Activated CD8-positive, alpha-beta memory T cell treated with anti-CD3 and anti-CD28 coated beads for 48 hours (primary cell): ENCODE data around the gene ARHGEF4.
A peak's percentile ranks its signal among the peaks of the same experiment; 100 is the strongest.

Experiments used
- DNase-seq, 3 experiments: peaks; one replicate each; pipeline ENCODE4 v3.0.0-alpha.2; 2020; ENCODE audit warnings: low read depth in 2 of 3, low spot score in 2 of 3

ARHGEF4 gene

DNA sequence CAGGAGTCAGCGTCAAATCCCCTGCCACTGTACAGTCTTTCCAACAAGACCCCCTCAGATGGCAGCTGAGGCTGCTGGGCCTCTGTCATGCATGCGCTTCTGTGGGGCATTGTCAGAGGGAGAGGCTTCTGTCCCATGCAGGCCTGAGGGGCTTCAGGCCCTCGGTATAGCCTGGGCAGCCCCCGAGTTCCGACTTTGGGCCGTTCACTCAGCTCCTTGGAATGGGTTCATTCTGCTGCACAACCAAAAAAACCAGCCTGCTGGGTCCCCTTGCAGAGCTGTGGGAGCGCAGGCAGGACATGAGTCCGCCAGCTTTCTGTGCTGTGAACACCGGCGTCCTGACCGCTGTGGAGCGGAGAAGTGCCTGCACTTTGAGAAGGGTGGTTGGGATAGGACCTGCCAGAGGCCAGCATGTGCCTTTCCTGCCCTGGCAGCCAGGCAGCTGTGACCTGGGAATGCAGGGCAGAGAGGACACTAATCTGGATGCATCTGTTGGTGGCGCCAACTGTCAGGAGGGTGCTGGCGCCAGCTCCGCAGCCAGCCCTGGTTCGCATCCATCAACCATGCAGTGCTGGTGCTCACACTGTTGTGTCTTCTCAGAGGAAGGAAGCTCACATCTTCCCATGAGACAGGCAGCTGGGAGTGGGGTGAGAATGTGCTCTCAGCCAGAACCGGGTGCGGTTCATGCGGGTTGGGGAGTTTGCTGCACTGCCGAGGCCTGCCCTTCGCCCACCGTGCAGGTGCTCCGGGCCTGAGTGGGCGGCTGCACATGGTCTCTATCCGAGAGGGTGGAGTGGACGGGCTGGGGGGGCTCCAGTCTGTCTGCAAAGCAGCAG is 14.3 kb downstream of the ARHGEF4 start:
- no peak for DNase-seq

DNA sequence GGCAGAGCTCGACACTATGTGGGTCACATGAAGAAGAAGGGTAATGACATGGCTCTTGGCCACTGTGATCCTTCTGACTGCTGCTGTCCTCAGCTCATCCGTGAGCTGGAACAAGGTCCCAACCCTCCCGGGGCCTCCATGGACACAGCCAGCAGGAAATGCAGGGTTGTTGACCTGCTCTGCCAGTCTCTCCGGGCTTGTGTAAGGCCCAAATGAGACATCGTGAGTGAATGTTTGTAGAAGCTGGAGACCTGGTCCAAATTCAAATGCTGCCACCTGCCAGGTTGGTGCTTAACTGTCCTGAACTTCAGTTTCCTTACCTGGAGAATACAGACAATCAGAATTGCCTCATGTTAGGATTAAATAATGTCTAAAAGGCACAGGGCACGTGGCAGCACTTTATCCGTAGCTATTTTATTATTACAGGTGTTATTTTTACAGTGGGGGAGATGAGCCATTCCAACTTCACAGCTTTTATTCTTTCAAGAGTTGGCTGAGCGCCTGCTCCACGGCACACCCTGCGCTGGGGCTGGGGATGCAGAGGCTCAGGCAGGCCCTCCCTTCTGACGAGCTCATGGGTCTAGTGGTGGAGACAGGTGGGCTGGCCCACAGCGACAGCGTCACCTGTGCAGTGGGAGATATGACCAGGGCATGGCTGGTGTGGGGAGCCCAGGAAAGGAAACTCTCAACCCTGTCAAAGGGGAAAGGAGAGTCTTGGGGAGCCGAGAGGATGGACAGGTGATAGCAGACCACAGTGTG is 15.1 kb downstream of the ARHGEF4 start:
- DNase-seq: no peak

DNA sequence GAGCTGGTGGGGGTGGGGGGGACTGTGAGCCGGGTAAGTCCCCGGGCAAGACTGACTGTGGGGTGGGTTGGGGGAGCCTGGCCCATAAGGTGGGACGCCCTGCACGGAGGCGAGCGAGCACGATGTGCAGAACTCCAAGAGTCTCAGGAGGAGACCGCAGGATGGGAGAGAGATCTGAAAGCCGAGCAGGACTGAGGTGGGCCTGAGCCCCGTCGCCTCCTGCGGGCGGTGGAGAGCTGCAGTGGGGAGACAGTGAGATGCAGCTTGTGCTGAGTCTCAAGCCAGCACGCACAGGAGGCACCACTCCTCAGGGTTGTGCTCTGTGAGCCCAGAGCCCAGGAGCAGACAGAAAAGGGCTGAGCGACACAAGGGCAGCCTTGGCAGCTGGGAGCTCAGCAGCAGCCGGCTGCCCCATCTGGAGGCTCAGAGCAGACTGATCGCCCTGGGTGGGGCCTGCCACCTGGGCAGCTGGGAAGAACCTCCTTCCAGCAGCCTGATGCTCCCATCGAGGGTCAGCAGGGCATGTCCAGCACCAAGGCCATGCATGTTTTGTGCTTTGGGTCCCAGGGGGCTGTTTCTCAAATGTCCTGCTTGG is 15.9 kb downstream of the ARHGEF4 start:
- no peak for DNase-seq

DNA sequence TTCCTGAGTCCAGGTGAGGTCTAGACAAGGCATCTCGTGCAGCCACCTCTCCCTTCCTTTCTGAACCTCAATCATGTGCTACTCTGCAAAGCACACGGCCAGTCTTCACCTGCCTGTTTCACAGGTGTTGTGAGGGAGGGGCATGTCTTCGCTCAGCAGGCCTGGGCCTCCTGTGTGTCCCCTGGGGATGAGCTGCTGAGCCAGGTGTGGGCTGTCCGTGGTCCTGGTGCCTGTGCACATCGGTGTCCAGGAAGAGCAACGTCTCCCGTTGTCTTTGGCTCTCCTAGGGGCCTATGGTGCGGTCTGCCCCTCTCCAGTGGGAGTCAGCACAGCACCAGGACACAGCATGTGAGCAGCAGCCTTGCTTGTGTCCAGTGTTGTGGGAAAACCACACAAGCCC is 16.7 kb downstream of the ARHGEF4 start:
- DNase-seq: no peak

DNA sequence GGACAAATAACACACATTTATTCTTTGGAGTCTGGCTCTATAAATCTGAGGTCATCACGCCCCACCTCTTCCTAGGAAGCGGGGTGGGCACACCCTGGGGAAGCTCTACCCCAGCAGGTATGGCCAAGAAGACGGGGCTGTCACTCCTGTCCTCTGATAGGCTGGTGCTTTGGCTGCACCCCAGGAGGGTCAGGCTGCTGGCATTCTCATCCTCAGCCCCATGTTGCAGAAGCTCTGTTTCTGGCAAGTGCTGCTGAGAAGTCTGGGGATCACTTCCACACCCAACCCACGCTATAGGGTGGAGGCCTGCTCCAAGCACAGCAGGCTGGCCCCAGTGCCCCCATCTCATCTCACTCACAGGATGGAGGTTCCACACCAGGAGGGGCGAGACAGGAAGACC is 17.6 kb downstream of the ARHGEF4 start:
- DNase-seq: no peak

DNA sequence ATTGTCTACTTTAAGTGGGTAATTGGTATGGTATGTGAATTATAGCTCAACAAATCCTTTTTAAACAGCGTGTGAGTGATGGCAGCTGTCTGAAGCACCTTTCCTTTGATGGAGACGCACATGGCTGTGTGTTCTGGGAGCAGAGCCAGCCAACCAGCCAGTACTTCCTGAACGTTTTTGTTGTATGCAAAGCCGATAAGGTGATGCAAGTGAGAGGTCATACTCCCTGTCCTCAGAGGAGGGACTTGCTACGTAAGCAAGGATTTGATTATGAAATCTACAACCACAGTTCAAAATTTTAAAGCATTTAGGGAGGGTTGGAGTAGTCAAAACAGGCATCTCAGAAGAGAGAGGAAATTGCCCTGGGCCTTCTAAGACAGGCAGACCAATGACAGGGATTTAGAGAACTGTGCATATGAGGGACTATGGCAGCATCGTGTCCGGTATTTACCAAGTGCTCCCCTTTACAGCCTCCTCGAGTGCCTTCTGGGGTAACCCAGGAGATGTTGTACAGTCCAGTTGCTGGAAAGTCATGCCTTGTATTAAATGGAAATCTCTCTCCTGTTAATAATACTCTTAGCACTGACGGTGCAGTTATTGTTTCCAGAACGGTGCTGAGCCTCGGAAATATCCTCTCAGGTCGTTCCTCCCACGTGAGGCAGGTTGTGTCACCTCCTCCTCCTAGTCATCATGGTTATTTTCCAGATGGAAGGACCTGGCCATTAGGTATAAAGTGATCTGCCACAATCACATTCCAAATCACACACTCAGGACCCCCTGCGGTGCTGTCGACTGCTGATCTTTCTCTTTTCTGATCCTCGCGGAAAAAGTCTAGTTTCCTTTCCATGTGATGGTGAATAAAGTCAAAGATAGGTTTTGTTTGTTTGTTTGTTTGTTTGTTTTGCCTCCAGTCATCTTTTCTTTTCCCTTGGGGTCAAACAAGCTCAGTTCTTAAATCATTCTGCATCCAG is 28.4 kb downstream of the ARHGEF4 start:
- no peak for DNase-seq

DNA sequence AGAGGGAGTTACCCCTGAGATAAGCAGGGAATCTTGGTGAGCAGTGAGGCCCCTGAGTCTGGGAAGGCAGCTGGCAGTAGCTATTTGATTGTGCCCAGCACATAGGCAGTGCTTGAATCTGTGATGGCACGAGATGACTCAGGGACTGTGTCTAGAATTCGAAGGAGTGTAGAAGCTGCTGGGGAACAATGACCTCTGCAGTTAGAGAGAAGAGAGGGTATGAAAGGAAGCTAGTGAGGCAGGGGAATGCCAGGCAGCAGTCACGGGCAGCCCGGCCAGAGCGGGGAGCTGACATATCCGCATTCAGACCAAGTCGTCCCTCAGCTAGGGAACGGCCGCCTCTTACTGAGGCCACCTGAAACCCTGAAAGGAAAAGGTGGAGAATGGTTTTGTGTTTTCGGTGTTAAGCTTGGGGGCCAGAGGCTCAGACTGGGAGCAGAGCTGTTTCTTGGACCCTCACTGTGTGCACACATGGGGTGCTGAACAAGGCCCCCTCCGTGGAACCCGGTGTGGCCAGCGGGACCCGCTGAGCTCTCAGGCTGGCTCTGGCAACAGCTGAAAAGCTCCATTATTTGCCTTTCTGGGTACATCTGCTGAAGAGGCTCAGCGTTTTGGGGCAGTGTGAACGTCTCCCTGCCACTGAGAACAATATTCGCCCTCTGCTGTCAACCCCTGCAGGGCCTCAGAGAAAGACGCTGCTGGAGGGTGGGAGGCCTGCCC is 32.9 kb downstream of the ARHGEF4 start:
- DNase-seq: no peak

DNA sequence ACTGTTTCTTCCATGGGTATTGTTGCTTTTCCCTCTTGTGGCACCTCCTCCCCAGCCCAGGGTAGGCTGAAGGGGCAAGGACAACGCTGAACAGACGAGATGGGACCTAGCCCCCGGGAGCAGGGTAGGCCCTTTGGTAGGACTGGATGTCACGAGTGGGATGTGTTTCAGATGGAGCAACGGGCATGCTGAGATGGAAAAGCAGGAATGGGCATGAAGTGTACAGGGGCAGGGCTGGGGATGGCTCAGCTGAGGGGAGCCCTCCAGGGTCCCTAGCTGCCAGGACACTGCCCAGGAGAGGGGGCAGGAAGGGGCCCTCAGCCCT is 33.4 kb downstream of the ARHGEF4 start:
- DNase-seq: no peak

DNA sequence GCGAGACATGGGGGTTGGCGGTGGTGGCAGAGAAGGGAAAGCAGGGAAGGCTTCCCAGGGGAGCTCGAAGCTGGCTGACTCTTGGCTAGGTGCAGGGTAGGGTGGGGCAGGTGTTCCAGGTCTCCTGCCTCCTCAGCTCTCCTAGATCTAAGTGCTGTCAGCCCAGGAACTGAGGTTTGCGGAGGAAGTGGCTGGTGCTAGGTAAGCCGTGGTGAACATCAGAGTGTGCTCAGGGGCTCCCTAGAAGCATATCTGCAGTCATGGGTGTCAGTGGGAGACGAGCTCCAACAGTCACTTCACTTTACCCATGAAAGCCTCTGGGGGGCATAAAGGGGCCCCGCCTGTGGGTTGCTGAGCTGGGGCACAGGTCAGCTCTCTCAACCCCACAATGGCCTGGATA is 34.1 kb downstream of the ARHGEF4 start:
- no peak for DNase-seq

DNA sequence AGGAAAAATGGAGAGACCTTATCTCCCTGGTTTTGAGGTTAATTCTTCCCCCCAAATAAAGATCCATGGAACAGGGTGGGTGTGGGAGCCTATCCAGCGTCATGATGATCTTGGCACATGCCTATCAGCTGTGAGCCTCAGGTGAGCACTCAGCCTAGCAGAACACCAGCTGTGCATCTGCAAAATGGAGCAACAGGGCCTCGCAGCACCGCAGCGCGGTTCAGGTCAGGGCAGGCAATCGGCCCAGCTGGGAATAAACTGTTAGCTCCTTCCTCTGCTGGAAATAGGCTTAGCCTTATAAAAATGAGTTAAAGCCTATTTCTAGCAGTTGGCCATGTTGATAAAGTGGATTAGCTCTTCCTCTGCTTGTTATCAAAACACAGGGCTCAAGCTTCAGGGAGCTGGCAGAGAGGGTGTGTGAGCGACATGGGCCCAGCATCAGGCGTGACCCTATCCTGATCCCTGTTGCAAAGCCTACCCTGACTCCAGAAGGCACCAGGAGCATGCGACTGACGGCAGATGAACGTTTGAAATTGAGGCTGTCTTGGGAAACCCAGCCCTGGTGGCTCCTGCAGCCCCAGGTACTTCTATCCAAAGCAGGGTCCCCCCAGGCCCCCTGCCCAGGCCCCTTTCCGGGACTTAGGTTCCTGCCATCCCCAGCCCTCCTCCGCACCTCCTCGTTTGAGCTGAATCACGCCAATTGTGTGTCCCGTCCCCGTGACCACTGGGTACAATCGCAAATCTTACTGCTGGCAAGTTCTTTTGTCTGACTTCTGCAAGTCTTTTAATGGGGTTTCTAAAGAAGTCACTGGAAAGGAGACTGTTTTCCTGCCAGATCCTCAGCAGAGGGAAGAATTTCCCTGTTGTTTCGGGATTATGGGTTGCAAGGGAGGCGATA is 35.4 kb downstream of the ARHGEF4 start:
- DNase-seq: no peak

DNA sequence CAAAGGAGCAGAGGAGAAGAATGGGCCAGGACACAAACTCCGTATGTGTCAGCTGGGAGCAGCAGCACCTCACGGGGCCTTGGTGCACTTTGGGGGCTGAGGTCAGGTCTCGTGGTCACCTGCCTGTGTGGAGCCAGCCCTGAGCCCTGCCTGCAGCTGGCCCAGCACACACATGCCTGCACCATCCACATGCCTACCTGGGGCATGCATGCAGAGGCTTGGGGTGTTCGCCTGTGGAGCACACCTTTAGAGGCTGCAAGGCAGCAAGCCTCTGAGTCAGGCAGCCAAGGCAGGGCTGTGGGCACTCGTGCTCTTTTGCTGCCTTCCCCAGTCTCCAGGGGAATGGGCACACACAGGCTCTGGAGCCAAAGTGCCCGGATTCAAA is 36.0 kb downstream of the ARHGEF4 start:
- DNase-seq: no peak

DNA sequence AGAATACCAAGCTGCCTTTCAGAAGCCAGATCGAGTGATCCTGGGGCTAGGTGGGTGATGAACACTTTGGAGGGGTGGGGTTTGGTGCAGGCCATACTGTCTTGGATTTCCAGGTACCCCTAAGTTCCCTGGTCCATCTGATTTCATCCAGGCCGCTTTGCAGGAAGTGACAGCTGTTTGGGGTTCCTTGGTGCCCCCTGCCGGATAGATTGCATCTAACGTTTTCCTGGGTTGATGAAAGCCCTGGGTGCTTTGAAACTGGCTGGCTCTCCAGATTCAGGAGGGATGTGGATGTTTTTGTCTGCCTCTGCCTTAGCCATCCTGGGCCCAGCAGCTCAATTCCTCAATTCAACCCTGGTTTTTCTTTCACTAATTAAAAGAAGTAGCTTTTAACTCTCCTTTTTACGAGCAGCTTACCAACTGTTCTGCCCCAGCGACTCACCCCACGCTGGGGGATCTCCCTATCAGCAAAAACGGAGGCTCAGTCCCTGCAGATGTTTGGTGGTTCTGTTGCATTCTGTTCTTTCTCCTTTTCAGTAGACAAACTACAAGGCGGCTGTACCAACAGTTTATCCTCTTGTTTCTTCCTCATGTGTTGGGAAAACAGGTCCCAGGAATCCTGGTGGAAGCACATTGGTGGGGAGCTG is 37.1 kb downstream of the ARHGEF4 start:
- DNase-seq: peak; percentile 20 to 48 (median 29)

DNA sequence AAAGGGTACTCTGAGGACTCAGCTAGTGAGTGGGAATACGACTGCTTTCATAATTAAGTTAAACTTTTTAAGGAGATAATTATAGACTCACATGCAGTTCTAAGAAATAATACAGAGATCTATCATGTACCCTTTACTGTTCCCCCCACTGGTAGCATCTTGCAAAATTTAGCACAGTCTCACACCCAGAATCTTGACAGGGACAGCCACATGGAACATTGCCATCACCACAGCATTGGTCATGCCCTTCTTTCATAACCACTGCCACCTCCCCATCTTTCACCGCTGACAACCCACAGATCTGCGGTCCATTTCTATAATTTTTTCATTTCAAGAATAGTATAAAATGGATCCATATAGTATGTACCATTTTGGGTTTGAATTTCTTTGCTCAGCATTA is 37.8 kb downstream of the ARHGEF4 start:
- DNase-seq: no peak

DNA sequence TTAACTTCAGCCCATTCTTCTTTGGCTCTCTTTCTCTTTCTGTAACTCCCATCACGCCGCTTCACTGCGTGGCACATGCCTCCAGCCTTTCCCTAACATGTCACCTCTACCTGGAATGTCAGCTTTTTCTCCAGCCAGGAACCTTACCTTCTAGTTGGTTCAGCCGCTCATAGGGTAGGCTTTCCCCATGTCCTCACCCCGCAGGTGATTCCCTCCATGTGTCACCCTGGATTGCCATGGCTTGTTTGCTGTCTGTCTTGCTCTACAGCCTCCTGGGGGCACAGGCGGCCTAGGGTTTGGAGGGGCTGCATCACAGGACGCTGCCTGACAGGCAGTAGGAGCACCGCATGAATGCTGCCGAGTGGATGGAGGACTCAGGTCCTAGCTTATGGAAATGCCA is 39.2 kb downstream of the ARHGEF4 start:
- no peak for DNase-seq

DNA sequence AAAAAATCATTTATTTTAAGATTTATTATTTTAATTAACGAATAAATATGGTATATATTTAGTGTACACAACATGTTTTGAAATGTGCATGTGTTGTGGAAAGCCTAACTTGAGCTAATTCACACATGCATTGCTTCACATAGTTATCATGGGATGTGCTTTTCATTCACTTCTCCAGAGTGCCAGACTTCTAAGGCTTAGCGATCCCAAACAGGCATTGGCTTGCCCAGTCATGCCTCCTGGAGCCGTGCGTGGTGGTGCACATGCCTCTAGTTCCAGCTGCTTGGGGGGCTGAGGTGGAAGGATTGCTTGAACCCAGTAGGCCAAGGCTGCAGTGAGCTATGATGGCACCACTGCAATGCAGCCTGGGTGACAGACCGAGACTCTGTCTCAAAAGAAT is 40.5 kb downstream of the ARHGEF4 start:
- DNase-seq: no peak

DNA sequence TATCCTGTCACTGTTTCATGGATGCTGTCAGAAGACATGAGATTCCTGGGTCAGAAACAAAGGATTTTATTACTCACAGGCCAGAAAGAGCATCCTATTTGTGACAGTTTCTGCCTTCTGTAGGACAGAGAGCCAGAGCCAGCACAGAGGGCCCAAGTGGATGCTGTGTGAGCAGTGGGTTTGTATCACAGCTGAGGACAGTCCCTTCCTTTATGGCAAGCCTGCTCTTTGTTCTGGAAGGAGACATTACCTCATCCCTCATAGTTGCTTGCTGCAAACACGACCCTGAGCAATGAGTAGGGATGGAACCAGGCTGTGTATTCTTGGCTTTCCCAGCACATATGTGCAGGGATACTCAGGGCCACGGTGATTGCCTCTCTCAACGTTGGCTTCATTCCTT is 41.6 kb downstream of the ARHGEF4 start:
- DNase-seq: no peak

DNA sequence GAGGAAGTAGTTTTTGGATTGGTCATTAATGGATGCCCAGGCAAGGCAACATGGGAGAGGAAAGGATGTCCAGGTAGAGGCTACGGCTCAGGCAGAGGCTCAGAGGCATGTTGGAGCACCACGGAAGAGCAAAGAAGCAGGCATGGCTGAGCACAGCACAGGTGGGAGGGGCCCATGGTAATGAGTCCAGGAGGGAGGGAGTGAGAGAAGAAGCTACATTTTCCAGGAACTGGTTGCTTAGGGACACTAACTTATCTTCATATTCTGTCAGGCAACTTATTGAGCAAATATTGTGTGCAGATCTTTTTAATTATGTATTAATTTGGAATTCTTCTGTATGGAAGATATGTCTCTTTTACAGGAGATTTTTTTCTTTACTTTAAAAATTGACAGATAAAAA is 42.2 kb downstream of the ARHGEF4 start:
- DNase-seq: no peak

DNA sequence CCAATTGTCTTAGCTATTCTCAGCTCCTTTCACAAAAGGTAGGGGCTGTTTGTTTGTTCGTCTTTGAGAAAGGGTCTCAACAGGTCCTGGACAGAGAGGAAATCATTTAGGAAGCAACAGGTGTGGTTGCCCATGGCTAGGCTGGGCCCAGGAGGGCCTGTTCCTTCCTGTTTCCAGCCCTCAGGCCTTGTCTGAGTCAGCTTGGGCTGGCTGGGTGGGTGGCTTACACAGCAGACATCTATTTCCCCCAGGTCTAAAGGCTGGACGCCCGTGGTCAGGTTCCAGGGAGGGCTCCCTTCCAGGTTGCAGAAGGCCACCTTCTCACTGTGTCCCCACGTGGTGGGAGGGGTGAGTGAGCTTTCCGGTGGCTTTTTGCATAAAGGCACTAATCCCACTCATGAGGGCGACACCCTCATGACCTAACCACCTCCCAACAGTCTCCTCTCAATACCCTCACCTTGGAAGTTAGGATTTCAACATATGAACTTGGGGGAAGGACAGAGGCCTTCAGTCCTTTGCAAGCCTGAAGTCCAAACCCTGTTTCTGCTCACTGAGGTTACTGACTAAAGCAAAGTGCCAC is 45.5 kb downstream of the ARHGEF4 start:
- no peak for DNase-seq

DNA sequence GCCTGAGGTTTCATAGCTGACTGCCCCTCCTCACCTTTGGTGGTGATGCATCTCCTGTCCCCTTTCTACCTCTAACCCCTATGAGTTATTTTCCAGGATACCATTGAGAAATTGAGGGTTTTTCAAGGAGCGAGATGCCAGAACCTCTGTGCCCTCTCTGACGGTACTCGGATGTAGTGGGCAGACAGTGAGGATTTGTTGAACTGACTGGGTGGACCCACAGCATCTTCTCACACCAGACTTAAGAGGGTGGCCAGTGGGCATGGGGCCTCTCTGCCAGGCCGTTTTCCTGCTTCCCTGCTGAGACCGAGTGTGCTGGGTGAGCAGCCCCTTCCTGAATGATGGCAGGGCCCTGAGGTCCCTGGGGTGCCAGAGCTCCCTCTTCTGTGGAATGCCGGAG is 46.3 kb downstream of the ARHGEF4 start:
- DNase-seq: no peak
